Vein endothelial cell (primary cell): ENCODE results near the gene HEYL. TPM values are rescaled to one million over a fixed set of nuclear protein-coding genes. Genes with fewer than 3 reads are reported as not detected.

Source experiments
- total RNA-seq: library from RNA; depleted of rRNA; stranded (reverse); fragments of >200 nt; gene quantifications from 2 replicates; pipeline ENCODE4 v1.2.3, GENCODE V29; 2012

Gene HEYL
- total RNA-seq: 0.38 TPM in 1 of 2 replicates, not detected in the other

GRCh38 chr1:39639305-39640130 is at the start of gene HEYL:
TSS of gene HEYL (minus strand) at chr1:39639643. CDS start at chr1:39639625, 18 bp downstream.

DNA sequence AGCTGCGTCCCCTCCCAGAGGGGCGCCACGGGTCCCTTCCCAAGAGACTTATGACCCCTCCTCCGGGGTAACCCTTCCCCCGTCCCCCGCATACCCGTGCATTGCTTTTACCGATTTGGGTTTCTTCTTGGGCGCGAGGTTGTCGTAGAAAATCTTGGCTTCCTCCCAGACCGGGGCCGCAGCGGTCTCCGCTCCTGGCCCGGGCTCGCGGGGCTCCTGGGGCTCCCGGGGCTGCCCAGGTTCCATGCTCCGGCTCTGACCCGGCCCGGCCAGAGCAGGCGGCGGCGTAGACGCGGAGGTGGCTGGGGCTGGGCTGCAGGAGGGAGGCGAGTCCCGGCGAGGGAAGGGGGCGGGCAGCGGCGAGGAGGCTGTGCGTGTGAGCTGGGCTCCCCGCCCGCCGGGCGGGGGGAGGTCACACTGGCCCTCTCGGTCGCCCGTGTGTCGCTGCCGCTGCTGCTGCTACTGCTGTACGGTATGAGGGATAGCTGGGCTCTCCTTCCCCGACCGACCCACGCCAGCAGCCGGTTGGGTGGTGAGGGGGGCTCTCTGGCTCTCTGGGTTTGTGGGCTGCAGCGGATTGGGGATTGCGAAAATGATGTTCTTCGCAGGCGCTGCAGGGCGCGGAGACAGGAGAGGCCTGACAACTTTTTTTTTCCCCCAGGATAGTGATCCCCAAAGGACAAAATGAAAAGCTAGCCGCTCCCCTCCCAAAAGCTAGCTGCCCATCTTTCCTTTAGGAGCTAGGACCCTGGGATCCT is 32.5 kb upstream of the HEYL start, which contains the start of gene NT5C1A:
Gene NT5C1A, minus strand, starts transcription at position 315 of the 758 bp plus-strand sequence. Its CDS starts 69 bp downstream, at position 246.

Other genes starting within 250 kb of the HEYL start
- 0.29 and 0.98 TPM in 2 replicates for gene BMP8A, start 148.0 kb downstream of the HEYL start, total RNA-seq
- 159 and 171 TPM in 2 replicates for gene PABPC4, start 62.9 kb downstream of the HEYL start, total RNA-seq
- gene NT5C1A, start 32.5 kb upstream of the HEYL start, total RNA-seq: not detected in 2 replicates
- gene HPCAL4, start 51.8 kb upstream of the HEYL start, total RNA-seq: not detected in 2 replicates
- gene PPIE, start 99.2 kb upstream of the HEYL start, total RNA-seq: 29.7 and 31.7 TPM in 2 replicates
- 2.3 and 2.9 TPM in 2 replicates for gene OXCT2, start 131.7 kb upstream of the HEYL start, total RNA-seq
- under 0.01 TPM in 1 of 2 replicates, not detected in the other for gene BMP8B, start 149.2 kb upstream of the HEYL start, total RNA-seq
- gene TRIT1, start 243.9 kb upstream of the HEYL start, total RNA-seq: 19.6 and 22.9 TPM in 2 replicates